Cerebellar cortex (tissue), 1 donor: ENCODE results near the gene SLC2A1.

ENCODE experiments used
- DNase-seq: peaks from one replicate; pipeline ENCODE4 v3.0.0-alpha.2; 2015; ENCODE audit warnings: low spot score

Gene SLC2A1

DNA sequence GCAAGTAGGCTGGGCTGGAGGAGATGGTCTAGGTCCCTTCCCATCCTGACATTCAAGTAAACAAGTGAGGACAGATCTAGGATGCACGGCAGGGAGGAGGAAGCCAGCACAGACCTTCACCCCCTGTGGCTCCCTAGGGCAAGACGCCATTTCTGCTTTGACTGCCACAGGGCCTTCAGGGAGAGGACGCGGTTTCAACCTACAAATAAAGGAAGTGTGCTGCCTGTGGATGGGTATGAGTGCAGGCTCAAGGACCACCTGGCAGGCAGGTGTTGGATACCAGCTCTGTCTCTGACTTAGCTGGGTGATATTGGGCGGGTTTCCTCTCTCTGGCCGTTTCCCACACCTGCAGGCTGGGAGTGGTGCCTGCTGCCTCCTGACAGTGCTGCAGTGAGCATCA is 16.2 kb downstream of the SLC2A1 start:
- peak; percentile 50 for DNase-seq

DNA sequence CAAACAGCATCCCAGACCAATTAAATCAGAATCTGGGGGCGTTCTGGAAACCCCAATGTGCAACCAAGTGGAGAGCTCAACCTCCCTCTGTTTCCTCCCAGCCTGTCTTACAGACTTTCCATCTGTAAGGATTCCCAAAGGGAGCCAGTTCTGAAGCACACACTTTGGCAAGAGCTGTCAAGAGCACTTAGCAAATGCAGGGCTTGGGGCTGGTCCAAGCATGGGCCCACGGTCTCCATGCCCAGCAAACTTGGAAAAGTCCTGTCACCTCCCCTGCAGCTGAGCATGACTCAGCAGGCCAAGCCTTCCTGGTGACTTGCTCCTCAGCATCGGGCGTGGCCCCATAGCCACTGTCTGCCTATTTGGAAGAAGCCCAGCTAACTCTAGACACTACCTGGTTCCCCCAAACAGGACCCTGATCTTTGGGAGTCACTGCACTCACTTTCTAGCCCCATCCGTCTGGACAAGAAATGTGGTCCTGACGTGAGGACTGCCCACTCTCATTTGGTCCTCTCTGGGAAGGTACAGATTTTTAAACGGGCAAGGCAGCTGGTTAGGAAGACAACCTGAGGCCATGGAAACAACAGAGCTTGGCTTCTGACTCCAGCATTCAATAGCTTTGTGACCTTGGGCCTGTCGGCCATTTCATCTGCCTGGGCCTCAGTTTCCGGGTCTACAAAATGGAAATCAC is 16.9 kb downstream of the SLC2A1 start:
- no peak for DNase-seq

GRCh38 chr1:42940851-42941639 is 17.6 kb downstream of the SLC2A1 start:
- no peak for DNase-seq

DNA sequence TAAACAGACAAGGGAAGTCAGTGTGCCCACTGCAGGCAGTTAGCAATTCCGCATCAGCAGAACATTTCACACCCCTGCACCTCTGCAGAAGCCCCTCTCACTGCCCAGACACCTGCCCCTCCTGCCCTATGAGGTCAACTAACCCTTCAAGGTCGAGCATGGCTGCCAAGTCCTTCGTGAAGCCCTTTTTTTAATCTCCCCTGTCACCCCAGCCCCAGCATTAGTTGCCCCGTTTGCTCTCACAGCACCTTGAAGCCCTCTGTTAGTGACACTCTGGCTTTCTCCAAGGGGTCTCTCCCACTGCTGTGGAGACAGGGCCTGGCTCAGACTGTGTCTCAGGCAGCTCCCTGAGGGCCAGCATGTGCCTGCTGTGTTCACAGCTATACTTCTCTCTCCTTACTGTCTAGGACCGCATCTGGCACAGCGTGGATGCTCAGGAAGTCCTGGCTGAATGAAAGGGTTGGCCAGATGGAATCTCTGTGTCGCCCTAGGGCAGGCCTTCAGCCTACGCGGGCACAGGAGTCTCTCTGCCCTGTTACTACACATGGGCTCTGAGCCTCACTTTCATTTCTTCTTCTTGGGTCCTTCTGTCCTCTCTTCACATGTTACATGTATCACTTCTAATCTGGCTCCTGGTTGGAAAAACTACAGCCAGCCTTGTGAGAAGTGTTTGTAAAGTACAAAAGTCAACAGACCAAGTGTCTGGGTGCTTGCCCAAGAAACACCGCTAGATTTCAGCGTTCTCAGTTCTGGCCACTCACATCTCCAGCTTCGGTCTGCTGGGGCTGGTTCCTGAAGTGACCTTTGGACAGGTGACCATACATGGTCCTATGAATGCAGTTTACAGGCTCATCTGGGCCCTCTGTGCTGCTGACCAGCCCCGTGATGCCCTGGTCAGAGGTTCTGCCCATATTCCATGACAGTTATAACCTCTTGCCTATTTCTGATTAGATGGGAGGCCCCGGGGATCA is 19.7 kb downstream of the SLC2A1 start:
- DNase-seq, result no peak

DNA sequence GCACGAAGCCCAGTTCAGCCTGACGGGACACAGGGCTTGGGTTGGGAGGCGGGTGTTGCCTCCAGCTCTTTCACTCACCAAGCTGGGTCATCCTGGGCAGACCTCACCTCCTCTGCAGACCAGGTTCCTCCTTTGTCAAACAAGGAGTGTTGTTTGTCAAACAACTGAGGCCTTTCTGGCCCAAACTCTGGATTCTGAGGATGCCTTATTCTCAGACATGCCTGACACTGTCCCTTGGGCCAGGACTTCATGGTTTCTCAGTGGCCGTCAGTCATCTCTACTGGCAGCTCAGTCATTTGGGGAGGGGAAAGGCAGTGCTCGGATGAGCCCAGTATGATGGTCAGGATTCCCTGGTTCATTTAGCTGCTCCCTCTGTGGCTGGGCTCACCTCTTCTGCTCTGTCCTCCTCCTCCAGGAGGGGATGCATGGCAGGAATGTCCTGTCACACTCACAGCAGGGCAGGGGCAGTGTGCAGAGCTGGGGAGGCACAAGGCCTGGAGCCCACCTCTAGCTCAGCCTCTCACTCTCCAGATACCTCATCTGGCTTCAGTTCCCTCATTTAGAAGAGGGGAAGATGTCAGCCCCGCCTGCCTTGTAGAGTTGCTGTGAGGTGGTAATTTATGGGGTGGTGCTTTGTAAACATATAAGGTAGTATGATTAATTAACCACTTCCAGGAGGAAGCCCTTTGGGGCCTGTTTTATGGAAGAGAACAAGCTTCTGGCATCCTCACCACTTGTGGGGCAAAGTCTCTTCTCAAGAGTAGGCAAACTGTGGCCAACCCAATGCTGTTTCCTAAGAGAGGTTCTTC is 20.6 kb downstream of the SLC2A1 start:
- no peak for DNase-seq

DNA sequence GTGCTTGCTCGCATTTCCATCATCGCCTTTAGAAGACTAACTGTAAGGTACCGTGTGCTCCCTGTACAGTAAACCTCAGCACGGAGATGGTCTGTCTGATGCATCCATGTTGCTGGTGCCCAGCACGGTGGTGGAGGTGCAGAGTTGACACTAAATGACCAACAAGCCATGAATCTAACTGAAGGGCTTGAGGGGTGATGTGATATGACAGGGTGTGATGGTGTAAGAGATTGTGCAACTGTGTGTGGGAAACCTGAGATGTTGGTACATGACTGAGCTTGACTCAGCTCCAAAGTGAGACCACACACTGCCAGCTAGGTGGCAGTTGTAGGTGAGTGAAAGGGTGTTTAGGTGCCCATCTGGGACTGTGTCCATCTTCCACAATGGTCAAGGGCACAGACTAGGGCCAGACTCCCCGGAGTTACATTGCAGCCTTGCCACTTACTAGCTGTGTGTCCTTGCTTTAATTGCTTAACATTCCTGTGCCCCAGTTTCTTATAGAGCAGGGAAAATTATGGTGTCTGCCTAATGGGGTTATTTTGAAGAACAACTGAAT is 21.4 kb downstream of the SLC2A1 start:
- DNase-seq, result no peak

DNA sequence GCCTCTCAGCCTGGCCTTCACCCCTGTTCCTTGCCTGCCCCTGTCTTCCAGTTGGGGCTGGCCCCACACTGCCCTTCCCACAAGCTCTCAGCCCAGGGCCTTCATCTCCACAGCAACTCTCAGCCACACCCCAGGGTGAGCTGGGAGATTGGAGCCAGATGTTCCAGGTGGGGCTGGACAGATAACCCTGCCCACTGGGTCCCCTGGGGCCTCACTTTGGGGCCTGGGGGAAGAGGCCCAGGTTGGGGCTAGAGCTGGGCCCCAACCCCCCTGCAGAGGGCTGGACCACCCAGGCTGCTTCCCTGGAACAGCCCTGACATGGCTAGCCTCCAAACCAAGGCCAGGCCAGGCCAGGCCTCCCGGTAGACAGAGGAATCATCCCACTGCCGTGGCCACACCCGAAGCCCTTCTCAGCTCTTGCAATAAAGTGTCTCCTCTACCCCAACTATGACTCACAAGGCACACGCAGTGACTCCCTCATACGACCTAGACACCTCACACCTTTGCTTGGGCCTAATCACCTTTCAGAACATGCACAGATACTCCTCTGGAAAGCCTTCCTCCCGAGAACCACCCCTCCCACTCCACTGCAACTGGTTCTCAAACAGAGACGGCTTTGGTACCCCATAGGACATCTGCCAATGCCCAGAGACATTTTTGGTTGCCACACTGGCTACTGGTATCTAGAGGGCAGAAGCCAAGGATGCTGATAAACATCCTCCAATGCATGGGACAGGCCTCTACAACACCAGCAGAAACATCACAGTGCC is 22.2 kb downstream of the SLC2A1 start:
- DNase-seq, result no peak

DNA sequence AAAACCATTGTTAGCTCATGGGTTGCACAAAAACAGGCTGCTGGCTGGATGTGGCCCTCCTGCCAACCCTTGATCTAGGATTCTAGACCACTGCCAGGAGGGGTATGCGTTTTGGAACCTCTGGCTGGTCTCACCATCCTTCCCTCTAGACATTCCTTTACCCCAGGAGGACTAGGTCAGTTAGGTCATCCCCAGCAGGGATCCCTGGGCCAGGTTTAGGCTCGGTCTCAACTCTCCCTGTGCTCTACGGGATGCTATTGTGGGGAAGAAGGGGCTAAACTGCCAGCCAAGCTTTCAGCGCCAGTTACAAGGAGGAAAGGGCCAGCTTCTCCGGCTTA is 22.7 kb downstream of the SLC2A1 start:
- DNase-seq, result no peak

- DNase-seq, result no peak
These were observed 23.3 kb downstream of the SLC2A1 start for GRCh38 chr1:42935313-42935895.

GRCh38 chr1:42934541-42935312 is 23.9 kb downstream of the SLC2A1 start:
- no peak for DNase-seq

DNA sequence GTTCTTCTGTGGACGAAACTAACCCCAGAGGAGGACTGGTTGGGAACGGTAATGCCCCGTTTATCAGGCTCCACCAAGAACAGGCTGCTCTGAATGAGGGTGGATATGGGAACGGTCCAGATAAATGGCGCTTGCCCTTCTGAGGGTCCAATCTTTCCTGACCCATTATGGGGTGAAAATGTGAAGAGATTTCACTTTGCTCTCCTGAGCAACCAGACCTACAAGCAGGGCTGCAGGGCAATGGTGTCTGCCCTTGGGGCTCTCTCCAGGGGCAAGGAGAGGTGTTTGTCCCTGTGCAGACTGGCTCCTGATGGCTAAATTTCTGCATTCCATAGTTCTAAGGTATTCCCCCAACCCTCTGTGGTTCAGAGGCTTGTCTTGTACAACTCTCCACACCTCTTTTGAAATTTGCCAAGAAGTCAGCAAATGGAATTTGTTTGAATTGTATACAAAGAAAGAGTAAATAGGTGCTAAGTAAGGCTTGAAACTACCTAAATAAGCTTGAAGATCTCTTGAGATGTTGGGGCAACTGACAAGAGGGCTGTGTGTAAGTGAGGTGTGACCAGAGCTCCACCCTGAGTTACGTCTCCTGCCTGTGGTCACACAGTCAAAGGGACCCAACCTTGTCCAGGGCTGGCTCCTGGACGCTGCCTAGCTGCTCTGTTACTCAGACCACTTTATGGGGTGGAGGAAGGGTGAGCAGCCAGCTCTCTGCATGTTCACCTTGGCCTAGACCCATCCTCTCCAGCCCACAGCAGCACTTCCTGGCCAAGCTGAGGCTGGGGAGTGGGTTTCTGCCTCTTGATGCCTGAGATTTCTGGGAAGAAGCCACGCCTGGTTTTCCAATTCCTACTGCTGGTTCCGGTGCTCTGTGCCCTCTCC is 24.8 kb downstream of the SLC2A1 start:
- no peak for DNase-seq

- no peak for DNase-seq
These were observed 25.5 kb downstream of the SLC2A1 start for GRCh38 chr1:42933060-42933586.

DNA sequence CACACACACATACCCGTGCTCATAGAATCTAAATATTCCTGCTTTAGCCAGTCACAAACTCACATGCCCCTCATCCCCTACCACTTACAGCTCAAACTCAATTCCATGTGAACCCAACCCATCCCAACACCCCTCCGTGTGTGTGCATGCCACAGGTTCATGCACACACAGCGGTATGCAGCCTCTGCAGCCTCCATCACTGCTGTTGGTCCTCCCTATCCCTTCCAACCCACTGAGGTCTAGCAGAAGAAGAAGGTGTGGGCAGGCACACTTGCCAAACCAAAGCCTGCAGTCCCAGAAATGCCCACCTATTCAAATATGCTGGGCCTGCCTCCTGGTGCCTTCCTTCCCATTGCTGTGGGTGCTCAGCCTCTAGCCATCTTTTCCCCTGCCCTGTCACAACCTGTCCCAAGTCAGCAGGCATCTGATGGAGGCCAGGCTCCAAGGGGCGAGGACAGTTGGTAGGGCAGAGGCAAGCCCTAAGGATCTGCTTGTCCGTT is 26.2 kb downstream of the SLC2A1 start:
- DNase-seq, result no peak

GRCh38 chr1:42931911-42932422 is 26.7 kb downstream of the SLC2A1 start:
- DNase-seq, result no peak

GRCh38 chr1:42931108-42931539 is 27.5 kb downstream of the SLC2A1 start:
- peak; percentile 55 for DNase-seq

DNA sequence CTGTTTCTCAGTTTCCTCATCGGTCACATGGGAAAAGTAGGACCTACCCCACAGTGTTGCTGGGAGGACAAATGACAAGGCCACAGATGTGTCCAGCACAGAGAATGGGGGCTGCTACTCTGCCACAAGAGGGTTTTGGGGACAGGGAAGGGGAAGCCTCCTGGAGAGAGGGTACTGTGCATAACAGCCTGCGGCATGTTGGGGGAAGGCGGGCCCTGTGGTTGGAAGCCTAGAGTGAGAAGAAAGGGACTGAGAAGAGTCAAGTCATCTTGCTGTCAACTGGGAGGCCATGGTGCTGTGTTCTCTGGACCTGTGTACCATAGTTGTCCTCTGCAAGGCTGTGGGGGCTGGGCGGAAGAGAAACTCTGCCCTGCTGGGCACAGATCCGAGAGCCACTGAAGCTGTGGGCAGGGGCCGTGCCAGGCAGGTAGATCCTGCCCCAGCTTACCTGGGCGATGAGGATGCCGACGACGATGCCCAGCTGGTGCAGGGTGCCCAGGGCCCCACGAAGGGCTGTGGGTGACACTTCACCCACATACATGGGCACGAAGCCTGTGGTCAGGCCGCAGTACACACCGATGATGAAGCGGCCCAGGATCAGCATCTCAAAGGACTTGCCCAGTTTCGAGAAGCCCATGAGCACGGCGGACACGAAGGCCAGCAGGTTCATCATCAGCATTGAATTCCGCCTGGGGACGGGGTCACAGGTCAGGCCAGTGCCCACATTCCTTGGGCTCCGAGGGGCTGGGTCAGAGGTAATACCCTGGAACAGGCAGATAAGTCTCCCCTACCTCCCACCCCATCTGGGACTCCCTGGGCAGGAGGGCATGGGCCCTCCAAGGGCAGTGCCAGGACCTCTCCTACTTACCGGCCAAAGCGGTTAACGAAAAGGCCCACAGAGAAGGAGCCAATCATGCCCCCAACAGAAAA is 28.2 kb downstream of the SLC2A1 start:
- DNase-seq, result no peak
